D721Med (cell line): ENCODE measurements around the gene LCE3C.

Experiments
- DNase-seq: peaks from one replicate; pipeline ENCODE4 v3.0.0; 2011; ENCODE audit warnings: low spot score; ENCODE audit not compliant: insufficient read length
- FAIRE-seq: peaks from 2 replicates; lab custom pipeline; 2011; peaks lifted over from hg19 to GRCh38; lab: Jason Lieb, UNC
- CTCF ChIP-seq: IDR thresholded peaks from 2 replicates; pipeline ENCODE4 v1.5.1; 2012; ENCODE audit warnings: mild to moderate bottlenecking, control low read depth; ENCODE audit not compliant: insufficient read depth; ENCODE audit errors: missing control alignments

Gene LCE3C

GRCh38 chr1:152626744-152627143 is 26.7 kb downstream of the LCE3C start:
- no peak for FAIRE-seq

GRCh38 chr1:152630596-152630995 is 30.6 kb downstream of the LCE3C start:
- TF ChIP-seq CTCF = no peak
- FAIRE-seq (no peak), DNase-seq (no peak)

More at GRCh38 chr1:152626744-152627143, 26.7 kb downstream of the LCE3C start:
- no peak for DNase-seq
- no peak for TF ChIP-seq CTCF

GRCh38 chr1:152640351-152640750 is 40.3 kb downstream of the LCE3C start:
- TF ChIP-seq CTCF = no peak
- DNase-seq (no peak), FAIRE-seq (no peak)

GRCh38 chr1:152643945-152644344 is 43.9 kb downstream of the LCE3C start:
- DNase-seq (no peak), FAIRE-seq (no peak)
- TF ChIP-seq CTCF = no peak

GRCh38 chr1:152645146-152645545 is 45.1 kb downstream of the LCE3C start:
- DNase-seq (no peak), FAIRE-seq (no peak)
- TF ChIP-seq CTCF = no peak

GRCh38 chr1:152646656-152647055 is 46.6 kb downstream of the LCE3C start:
- DNase-seq (no peak), FAIRE-seq (no peak)
- TF ChIP-seq CTCF = no peak
